ENCODE measurements around the gene STK11IP. TPM values are rescaled to one million over a fixed set of nuclear protein-coding genes. Genes with fewer than 3 reads are reported as not detected.

The STK11IP gene
- total and polyA plus RNA-seq, 2 of the 4 experiments (the other 2 are of a cell fraction) = 14.5 to 19.7 TPM

GRCh38 chr2:219605607-219605954, 7.9 kb downstream of the STK11IP start:
- Histone ChIP-seq H3K27ac (ENCODE audit: insufficient read depth, low read length) (no peak overlapping the region), H4K5ac (ENCODE audit: low read depth, low read length) (no peak overlapping the region), H2BK20ac (ENCODE audit: low read depth, low read length) (no peak overlapping the region), H2AK5ac (ENCODE audit: low read depth, low read length) (no peak overlapping the region), H3K4me1 (ENCODE audit: control insufficient read depth, insufficient read depth, low read length) (no peaks in the 10 kb centered on the region), H3K4ac (ENCODE audit: low read depth, low read length) (no peak overlapping the region), H3K56ac (ENCODE audit: extremely low read depth, insufficient read depth, low read length) (no peak overlapping the region), H4K8ac (ENCODE audit: low read depth in 2 of 2, low read length in 2 of 2) (no peak overlapping the region), H3K79me1 (ENCODE audit: low read depth in 1 of 2, low read length in 2 of 2) (no peaks in the 10 kb centered on the region; a peak in 1 of 4 replicates), H2BK15ac (ENCODE audit: low read depth, low read length) (no peak overlapping the region), H3K14ac (replicated peaks; ENCODE audit: low read depth, low read length) (no peak overlapping the region), H2AFZ (replicated peaks; ENCODE audit: low read length, poor library complexity) (no peak overlapping the region), H3K9me1 (ENCODE audit: insufficient read depth, low read length) (no peaks in the 10 kb centered on the region), H4K91ac (ENCODE audit: insufficient read depth, low read depth, low read length) (no peak overlapping the region), H4K20me1 (ENCODE audit: insufficient read depth, low read length) (no peaks in the 10 kb centered on the region), H2BK5ac (ENCODE audit: low read depth, low read length, poor library complexity, severe bottlenecking) (no peak overlapping the region), H3K23ac (ENCODE audit: low read depth, low read length) (no peak overlapping the region), H3K4me2 (ENCODE audit: low read depth, low read length) (no peak overlapping the region), H3K36me3 (ENCODE audit: control insufficient read depth, insufficient read depth, low read length) (peaks cover 51% of the 10 kb centered on the region), H2BK120ac (ENCODE audit: low read depth, low read length) (no peak overlapping the region), H2AK9ac (replicated peaks; ENCODE audit: low read depth, low read length, poor library complexity) (peak overlapping the region; percentile 13), H3K9ac (ENCODE audit: low read depth, low read length) (no peak overlapping the region), H3K4me3 (ENCODE audit: insufficient read depth, low read depth, low read length) (no peak overlapping the region), H3K27me3 (ENCODE audit: control insufficient read depth, insufficient read depth, low read length) (no peaks in the 10 kb centered on the region), H3K18ac (ENCODE audit: low read depth, low read length) (no peak overlapping the region), H3K9me3 (ENCODE audit: control insufficient read depth, insufficient read depth, low read length) (no peaks in the 10 kb centered on the region)
- in situ Hi-C loops (cut with MboI; ENCODE audit: low sequenced_read_pairs) (no loop called here), intact Hi-C loops (cut with micrococcal nuclease) (no loop called here), dilution Hi-C loops (cut with HindIII; ENCODE audit: low sequenced_read_pairs, unreplicated experiment) (no loop called here)
- TF ChIP-seq POLR2A (IDR thresholded peaks at IDR 0.05; ENCODE audit: low read depth, low read length) (no peak), BHLHE40 (IDR thresholded peaks at IDR 0.05; ENCODE audit: low read depth, low read length) (no peak), ELK1 (IDR thresholded peaks at IDR 0.05; ENCODE audit: borderline replicate concordance, low read depth, low read length) (no peak), NFE2L2 (IDR thresholded peaks at IDR 0.05; ENCODE audit: low read depth, low read length) (no peak), RCOR1 (IDR thresholded peaks at IDR 0.05; ENCODE audit: insufficient replicate concordance, low read length) (no peak), SMC3 (IDR thresholded peaks at IDR 0.05; ENCODE audit: low read depth, low read length) (no peak), MAFK (IDR thresholded peaks at IDR 0.05; ENCODE audit: low read depth, low read length) (no peak), USF2 (IDR thresholded peaks at IDR 0.05; ENCODE audit: low read depth, low read length) (no peak), RAD21 (IDR thresholded peaks at IDR 0.05; ENCODE audit: low read length) (no peak), FOS (IDR thresholded peaks at IDR 0.05; ENCODE audit: low read depth, low read length) (no peak), MXI1 (IDR thresholded peaks at IDR 0.05; ENCODE audit: borderline replicate concordance, low read depth, low read length) (no peak), CHD1 (IDR thresholded peaks at IDR 0.05; ENCODE audit: low read depth, low read length) (no peak), CEBPB (IDR thresholded peaks at IDR 0.05; ENCODE audit: low read depth, low read length) (no peak), MAZ (IDR thresholded peaks at IDR 0.05; ENCODE audit: borderline replicate concordance, low read depth, low read length) (no peak), RFX5 (IDR thresholded peaks at IDR 0.05; ENCODE audit: low read depth, low read length) (no peak), CTCF (conservative IDR thresholded peaks at IDR 0.05; ENCODE audit: low read depth, low read length) (no peak)
- ChIA-PET POLR2A (ENCODE audit: unreplicated experiment) (no interaction called here), CTCF (no interaction called here)
- no CpG with 5 or more reads among the region's 6 CpGs for WGBS, 2 experiments (ENCODE audit: extremely low coverage in 2 of 2, insufficient read length in 1 of 2)
- no peak for ATAC-seq (ENCODE audit: low read depth)
- no peak for DNase-seq
- no TSS peak for BruUV-seq (replicated peaks)

Measured in IMR-90 (cell line).